SW 1271 (cell line): Measurements from ENCODE around the gene MOSPD2.

Experiments
- DNase-seq, 2 experiments: peaks; one replicate each; lab custom pipeline; 2025; lab: John Stamatoyannopoulos, UW

MOSPD2 gene

DNA sequence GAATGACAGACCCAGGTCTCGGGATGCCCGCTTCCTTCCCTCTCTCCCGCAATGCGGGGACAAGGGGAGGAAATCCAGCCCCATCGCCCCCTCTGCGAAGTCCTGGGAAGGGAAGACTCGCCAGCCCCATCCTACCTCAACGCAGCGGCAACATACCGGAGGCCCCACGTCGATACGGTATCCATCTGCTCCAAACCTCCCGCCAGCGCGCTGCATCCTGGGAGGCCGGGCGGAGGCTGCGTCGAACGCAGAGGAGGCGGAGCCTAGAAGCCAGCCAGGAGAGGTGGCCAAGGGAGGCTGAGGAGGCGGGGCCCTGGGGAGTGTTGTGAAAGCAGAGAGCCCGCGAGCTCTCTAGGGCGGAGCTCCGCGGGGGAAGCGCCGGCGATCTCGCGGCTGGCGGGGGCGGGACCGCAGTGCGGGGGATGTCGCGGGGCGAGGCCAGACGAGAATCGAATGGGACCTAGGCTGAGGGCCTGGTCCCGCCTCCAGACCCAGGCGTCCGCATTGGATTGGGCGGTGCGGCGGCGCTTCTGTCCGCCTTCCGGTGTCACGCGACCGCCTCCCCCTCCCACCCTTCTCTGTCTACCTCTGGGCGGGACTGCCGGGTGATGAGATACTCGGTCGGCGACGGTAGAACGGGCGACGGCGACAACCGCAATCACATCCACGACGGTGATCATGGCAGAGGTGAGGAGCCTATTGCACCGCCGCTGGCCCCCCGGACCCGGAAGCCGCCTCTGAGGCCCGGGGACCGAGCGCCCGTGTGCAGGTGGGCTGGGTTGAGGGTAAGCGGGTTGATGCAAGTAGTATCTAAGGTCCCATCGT is at the start of gene MOSPD2, which contains the start of gene FANCB:
TSS of gene MOSPD2 (plus strand) at position 571 of the 825 bp plus-strand sequence. CDS start at position 679, 108 bp downstream.
TSS of gene FANCB (minus strand) at position 219 of the 825 bp plus-strand sequence. CDS start 7,559 bp downstream, outside the sequence.
- DNase-seq = peak; percentile 46 to 73

DNA sequence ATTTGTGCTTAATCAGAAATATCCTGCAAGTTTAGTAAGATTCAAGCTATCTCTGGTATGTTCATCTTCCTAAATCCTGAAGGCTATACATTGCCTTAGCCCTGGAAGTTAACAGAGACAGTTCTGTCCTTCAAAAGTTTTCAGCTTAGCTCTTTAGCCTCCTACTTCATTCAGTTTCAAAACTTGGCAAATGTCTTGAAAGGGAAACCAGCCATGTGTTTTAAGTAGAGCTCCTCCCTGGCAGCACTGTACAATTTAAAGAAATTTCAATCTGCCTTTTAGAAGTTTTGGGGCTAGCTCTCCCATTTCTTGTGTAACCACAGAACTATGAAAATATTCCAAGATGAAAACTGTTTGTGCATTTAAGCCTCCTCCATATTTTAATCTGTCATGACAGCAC is 47.4 kb upstream of the MOSPD2 start:
- no peak for DNase-seq

DNA sequence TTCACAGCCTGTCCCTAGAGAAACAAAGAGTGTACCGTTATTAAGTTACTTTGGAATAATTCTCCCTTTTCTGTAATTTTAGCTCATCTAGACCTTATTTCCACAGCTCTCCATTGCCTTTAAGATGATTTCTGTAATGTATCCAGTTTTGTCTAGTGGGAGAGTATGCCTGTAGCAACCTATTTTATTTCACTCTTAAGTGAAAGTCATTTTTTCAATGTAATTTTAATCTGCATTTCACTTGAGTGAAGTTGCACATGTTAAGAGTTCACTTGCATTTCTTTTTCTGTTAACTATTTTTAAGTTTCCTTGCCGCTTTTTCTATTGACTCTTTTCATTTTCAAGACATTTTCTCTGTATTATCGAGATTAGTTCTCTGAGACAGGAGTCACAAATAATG is 46.9 kb upstream of the MOSPD2 start:
- DNase-seq = no peak

- DNase-seq = no peak
These were observed 43.6 kb upstream of the MOSPD2 start for GRCh38 chrX:14829643-14830042.

DNA sequence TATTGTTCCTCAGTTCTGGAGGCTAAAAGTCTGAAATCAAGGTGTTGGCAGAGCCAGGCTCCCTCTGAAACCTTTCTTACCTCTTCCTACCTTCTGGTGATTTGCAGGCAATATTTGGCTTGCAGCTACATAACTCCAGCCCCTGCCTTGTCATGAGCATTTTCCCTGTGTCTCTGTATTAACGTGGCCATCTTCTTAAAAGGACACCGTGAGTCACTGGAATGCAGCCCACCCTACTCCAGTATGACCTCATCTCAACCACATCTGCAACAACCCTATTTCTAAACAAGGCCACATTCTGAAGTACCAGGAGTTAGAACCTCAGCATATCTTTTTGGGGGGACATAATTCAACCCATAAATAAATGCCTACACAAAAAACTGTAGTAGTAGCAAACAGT is 41.1 kb upstream of the MOSPD2 start:
- no peak for DNase-seq

- no peak for DNase-seq
These were observed 40.6 kb upstream of the MOSPD2 start for GRCh38 chrX:14832586-14832985.

DNA sequence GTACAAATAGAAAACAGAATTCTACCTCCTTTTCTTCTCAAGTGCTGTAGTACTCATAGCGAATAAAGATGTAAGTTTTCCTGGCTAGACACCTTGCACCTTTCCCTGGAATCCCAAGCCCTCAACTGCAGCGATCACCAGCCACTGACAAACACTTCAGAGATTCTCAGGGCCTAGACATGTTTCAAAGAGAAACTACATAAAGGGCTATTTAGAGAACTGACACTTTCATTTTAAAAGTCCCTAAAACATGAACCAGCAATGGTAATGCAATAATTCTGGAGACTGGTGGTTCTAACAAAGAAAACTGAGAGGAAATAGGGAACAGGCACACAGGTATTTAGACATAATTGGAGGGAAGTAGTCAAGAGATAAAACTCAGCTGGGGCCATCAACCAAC is 36.1 kb upstream of the MOSPD2 start:
- no peak for DNase-seq

- no peak for DNase-seq
These were observed 29.6 kb upstream of the MOSPD2 start for GRCh38 chrX:14843666-14844065.

DNA sequence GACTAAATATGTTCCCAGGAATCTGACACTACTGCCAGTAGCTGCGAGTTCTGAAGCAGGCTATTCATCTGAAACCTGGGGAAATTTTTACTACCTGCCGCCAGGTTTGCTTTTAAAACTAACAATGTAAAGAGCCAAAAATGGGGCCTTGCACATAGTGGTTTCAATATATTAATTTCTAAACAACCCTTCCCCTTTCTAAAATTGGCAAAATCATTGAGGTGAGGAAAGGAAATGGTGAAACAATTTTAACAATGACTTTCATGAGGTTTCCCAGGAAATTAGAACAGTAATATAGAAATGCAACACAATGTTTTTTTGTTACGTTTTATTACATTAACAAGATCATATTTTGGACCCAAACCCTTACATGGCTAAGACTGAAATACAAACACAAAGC is 21.7 kb upstream of the MOSPD2 start:
- no peak for DNase-seq

DNA sequence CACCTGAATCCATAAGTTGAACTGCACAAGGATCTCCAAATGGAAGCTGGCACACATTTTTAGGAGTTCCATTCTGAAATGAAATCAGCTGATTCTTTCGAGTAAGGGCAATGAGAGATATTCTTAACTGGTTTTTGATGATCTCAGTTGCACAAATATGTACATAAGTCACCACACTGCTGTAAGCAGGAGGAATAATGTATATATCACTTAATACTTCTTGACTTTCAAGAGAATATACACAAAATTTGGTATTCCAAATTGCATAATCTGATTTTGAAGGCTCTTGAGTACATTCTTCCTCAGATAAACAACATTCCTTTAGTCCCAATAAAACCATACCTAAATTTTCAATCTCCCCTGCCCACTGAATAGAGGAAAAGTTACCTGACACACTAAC is 8.6 kb upstream of the MOSPD2 start:
- no peak for DNase-seq

DNA sequence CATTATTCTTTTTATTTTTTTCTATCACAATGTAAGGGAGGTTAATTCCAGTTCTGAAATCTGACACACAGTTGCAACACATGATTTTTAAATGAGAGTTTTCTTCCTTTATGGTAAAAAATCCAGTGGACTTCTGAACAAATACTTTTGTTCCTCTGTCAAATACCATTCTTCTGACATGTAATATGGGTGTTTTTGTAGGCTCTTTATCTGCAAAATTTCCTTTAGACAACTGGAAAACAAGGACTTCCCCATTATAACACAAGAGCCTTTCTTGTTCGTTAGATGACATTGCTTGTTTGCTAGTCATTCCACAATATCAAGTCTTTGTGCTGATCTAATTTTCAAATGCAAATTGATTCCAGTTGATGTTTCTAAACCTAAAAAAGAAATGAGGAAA is 8.0 kb upstream of the MOSPD2 start:
- DNase-seq = no peak

DNA sequence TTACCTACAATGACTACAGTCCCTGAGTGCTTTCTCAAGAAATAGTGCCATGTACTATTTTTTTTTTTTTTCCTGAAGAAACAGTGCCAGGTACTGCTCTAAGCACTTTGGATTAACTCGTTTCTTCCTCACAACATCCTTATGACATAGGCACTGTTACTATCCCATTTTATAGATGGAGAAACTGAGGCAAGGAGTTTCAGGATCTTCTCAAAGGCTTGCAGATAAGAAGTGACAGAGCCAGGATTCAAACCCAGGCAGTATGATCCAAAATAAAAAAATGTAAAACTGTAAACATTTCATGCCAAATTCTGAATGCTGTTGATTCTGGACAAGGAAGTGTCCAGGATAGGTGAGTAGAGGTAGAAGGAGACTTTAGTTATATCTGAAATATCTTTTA is 1.5 kb upstream of the MOSPD2 start:
- no peak for DNase-seq

DNA sequence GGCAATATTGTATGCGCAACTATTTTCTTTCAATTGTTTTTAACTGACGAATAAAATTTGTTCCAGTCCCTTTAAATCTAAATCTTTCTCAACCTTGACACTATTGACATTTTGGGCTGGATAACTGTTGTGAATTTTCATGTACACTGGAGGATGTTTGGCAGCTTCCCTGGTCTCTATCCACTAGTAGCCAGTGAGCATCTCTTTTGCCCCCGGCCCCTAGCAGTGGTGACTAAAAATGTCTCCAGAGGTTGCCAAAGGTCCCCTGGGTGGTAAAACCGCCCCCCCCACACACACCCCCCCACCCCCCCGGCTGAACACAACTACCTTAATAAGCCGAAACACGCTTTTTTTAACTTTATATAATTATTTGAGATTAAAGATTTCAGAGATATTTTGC is 866 bp upstream of the MOSPD2 start:
- DNase-seq = no peak

DNA sequence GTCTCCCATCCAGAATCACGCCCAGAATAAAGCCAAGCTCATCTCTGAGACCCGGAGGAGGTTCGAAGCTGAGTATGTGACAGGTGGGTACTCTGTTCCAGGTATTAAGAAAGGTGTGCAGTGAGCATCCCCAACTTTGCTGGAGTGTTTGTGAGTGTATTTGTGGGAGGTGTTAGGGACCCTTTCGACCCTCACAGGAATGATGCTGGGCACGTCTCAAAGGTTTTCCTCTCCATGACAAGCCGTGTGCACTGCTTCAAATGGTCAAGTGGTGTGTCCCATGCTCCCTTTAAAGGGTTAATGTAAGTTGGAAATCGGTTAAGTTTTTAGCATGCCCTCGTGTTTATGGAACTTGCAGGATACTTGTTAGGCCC is 442 bp downstream of the MOSPD2 start:
- no peak for DNase-seq

DNA sequence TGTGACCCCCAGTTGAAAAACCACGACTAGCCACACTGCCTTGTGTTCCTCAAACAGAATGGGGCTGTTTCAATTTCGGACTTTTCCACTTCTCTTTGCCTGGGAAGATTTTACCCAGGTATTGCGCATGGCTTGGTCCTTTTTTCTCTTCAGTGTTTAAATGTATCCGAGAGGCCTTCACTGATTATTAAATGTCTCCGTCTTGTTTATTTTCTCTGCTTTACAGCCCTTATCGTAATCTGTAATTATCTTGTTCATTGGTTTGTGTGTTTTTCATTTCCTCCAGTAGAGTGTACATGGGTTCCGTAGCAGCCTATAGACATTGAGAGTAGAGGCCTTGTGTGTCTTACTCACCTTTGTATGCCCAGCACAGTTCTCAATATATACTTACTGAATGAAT is 2.4 kb downstream of the MOSPD2 start:
- DNase-seq = no peak

DNA sequence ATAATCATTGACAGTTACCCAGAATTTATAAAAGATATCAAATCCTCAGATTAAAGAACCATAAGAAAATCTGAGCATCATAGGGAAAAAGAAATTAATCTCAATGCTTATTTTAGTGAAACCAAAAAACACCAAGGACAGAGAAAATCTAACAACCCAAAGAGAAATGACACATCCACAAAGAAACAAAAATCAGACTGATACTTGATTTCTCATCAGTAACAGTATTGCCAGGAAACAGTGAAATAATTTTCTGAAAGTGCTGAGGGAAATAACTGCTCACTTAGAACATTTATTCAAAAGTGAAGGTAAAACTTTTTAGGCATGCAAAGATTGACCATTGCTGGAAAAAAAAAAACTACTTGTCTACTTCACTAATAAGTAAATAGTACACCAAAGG is 10.6 kb downstream of the MOSPD2 start:
- no peak for DNase-seq

DNA sequence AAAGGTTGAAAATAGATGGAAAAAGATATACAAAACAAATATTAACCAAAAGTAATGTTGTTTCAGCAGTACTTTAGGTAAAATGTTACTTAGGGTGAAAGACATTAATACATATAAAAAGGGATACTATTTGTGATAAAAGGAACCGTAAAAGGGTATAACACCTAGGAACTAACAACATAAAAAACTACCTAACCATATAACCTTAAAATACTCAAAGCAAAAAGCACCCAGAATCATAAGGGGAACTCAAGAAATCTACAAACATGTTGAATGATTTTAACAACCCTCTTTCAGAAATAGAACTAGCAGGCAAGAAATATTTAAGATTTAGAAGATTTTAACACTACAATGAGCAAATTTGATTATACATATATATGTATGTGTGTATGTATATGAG is 11.5 kb downstream of the MOSPD2 start:
- no peak for DNase-seq

- DNase-seq = no peak
These were observed 13.0 kb downstream of the MOSPD2 start for GRCh38 chrX:14886252-14886651.

GRCh38 chrX:14896273-14896672 is 23.1 kb downstream of the MOSPD2 start:
- DNase-seq = no peak

- DNase-seq = no peak
These were observed 23.8 kb downstream of the MOSPD2 start for GRCh38 chrX:14897042-14897441.

DNA sequence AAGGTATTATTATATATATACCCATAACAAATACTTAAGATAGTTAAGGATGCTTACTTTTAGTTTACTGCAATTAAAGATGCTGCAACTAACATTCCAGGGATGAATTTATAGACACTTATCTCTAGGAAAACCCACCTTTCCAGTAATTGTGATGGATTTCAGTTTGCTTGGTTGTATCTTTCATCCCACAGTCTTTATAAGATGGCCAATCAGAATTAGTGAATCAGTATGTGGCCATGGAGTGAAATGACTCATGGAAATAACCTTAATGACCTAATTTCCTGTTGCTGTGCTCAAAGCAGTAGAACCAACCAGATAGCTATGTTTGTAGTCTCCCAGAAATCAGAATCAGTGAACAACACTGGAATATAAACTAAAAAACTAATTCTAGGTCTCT is 26.4 kb downstream of the MOSPD2 start:
- peak in 1 of 2 experiments; percentile 24 for DNase-seq

DNA sequence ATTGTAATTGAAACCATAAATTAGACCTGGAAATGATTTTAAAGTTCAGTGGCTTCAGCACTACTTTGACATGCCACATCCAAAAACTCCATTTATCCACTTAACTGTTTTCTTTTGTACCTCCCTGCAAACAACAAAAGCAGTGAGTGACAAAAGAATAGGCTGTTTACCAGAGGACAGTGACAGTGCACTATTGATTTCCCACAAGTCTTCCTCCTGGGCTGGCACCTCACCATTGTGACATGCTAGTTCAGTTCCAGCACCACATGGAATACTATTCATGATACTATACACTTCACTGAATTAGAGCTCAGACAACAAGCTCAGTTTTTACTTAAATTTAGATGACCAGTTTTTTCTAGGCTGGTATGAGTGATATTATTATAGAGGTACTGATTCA is 29.3 kb downstream of the MOSPD2 start:
- DNase-seq = no peak

GRCh38 chrX:14903891-14904290 is 30.7 kb downstream of the MOSPD2 start:
- no peak for DNase-seq

DNA sequence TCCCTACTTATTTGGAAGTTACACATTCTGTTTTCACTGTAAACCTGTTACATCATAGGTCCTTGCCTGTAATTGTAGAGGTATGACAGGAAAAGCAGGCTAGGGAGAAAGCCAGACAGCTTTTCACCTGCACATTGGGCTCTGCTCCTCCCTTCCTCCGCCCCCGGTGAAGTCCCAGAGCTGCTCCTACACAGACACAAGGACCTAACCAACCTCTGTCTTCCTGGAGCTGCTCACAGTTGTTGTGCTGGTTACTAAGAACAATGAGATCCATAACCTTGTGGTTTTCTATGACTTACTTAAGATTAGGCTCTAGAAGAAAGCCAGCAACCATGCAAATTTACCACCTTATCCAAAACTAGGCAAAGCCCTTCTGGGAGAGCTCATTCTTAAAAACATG is 40.0 kb downstream of the MOSPD2 start:
- no peak for DNase-seq
